Uterus (tissue), 2 donors: ENCODE data around the gene SRRT.

Experiments
- CTCF ChIP-seq, 4 experiments: fragments of 200-600 bp in 2 of 4; fragments of 450-650 bp in 2 of 4; sonication (generic) in 2 of 4; IDR thresholded peaks; one replicate each; pipeline ENCODE4 v1.5.1; 2016 to 2019; ENCODE audit warnings: antibody characterized with exemption in 4 of 4, mild to moderate bottlenecking in 2 of 4, moderate library complexity in 1 of 4
- POLR2A ChIP-seq, 2 donors: fragments of 450-650 bp; IDR thresholded peaks; one replicate each; pipeline ENCODE4 v1.6.1; 2016; ENCODE audit warnings: antibody characterized with exemption in 2 of 2, mild to moderate bottlenecking in 1 of 2, moderate library complexity in 1 of 2

- no peak for TF ChIP-seq CTCF (IDR thresholded peaks at IDR 0.05)
- no peak for TF ChIP-seq POLR2A (IDR thresholded peaks at IDR 0.05)
These were observed 38.1 kb upstream of the SRRT start for GRCh38 chr7:100836812-100837098.
